DOHH2 (cell line): ENCODE measurements around the gene PCCA.

Experiments
- H3F3A ChIP-seq: fragments of 200-600 bp; sonication (generic), shearing (Covaris generic); 2 replicates; pipeline ENCODE4 v1.6.0; 2016; ENCODE audit warnings: antibody characterized with exemption, mild to moderate bottlenecking; ENCODE audit not compliant: control insufficient read depth, insufficient read depth
- H3K27ac ChIP-seq: fragments of 200-600 bp; sonication (generic); 2 replicates; pipeline ENCODE4 v1.5.1; 2014; ENCODE audit warnings: low read depth, mild to moderate bottlenecking, low read length, moderate library complexity
- H3K27me3 ChIP-seq: fragments of 200-600 bp; sonication (generic); 2 replicates; pipeline ENCODE4 v1.6.1; 2014; ENCODE audit warnings: mild to moderate bottlenecking, low read length, mixed read lengths; ENCODE audit not compliant: control insufficient read depth
- H3K36me3 ChIP-seq: fragments of 200-600 bp; sonication (generic); 2 replicates; pipeline ENCODE4 v1.6.1; 2014; ENCODE audit warnings: mild to moderate bottlenecking, low read length, moderate library complexity, mixed read lengths; ENCODE audit not compliant: control insufficient read depth
- H3K4me1 ChIP-seq: fragments of 200-600 bp; sonication (generic); 2 replicates; pipeline ENCODE4 v1.6.1; 2014; ENCODE audit warnings: mild to moderate bottlenecking, low read length, mixed read lengths; ENCODE audit not compliant: control insufficient read depth
- H3K4me2 ChIP-seq: fragments of 200-600 bp; sonication (generic); 2 replicates; pipeline ENCODE4 v1.6.0; 2014; ENCODE audit warnings: mild to moderate bottlenecking, low read length, moderate library complexity
- H3K4me3 ChIP-seq: fragments of 200-600 bp; sonication (generic); 2 replicates; pipeline ENCODE4 v1.5.1; 2014; ENCODE audit warnings: mild to moderate bottlenecking, low read length, mixed read lengths
- H3K79me2 ChIP-seq: fragments of 200-600 bp; sonication (generic); 2 replicates; pipeline ENCODE4 v1.6.1; 2014; ENCODE audit warnings: mild to moderate bottlenecking, low read length, mixed read lengths; ENCODE audit not compliant: control insufficient read depth
- H3K9me2 ChIP-seq: fragments of 200-600 bp; sonication (generic); replicated peaks from 2 replicates; pipeline ENCODE4 v1.6.1; 2014; ENCODE audit warnings: mild to moderate bottlenecking, low read length, mixed read lengths; ENCODE audit not compliant: control insufficient read depth
- H3K9me3 ChIP-seq: fragments of 200-600 bp; sonication (generic); 2 replicates; pipeline ENCODE4 v1.6.1; 2014; ENCODE audit warnings: antibody characterized with exemption, low read length, mixed read lengths; ENCODE audit not compliant: control insufficient read depth, insufficient read depth
- H4K20me1 ChIP-seq: fragments of 200-600 bp; sonication (generic); 2 replicates; pipeline ENCODE4 v1.6.0; 2014; ENCODE audit warnings: low read depth, mild to moderate bottlenecking, antibody characterized with exemption, low read length, moderate library complexity; ENCODE audit not compliant: control insufficient read depth, insufficient read depth
- EZH2phosphoT487 ChIP-seq: fragments of 200-600 bp; sonication (generic); IDR thresholded peaks from 2 replicates; pipeline ENCODE4 v1.6.1; 2017; ENCODE audit warnings: borderline replicate concordance, mild to moderate bottlenecking, antibody characterized with exemption, low read length, moderate library complexity, mixed read lengths
- TF ChIP-seq, protein P1 (sequence below): fragments of 200-600 bp; sonication (generic); IDR thresholded peaks from one replicate; pipeline ENCODE4 v1.5.1; 2014; ENCODE audit warnings: antibody characterized with exemption, mild to moderate bottlenecking, low read depth, low read length; ENCODE audit not compliant: poor library complexity, severe bottlenecking

The PCCA gene

GRCh38 chr13:100438059-100438788, 349.3 kb downstream of the PCCA start:
- H3K4me3 ChIP-seq, result no peak overlapping the region
- no peaks in the 10 kb centered on the region for H3K9me3 ChIP-seq
- H3K27me3 ChIP-seq, result no peaks in the 10 kb centered on the region
- no peak overlapping the region for H3K4me2 ChIP-seq
- H3K79me2 ChIP-seq, result no peaks in the 10 kb centered on the region
- no peaks in the 10 kb centered on the region for H3K4me1 ChIP-seq
- TF ChIP-seq, protein P1, sequence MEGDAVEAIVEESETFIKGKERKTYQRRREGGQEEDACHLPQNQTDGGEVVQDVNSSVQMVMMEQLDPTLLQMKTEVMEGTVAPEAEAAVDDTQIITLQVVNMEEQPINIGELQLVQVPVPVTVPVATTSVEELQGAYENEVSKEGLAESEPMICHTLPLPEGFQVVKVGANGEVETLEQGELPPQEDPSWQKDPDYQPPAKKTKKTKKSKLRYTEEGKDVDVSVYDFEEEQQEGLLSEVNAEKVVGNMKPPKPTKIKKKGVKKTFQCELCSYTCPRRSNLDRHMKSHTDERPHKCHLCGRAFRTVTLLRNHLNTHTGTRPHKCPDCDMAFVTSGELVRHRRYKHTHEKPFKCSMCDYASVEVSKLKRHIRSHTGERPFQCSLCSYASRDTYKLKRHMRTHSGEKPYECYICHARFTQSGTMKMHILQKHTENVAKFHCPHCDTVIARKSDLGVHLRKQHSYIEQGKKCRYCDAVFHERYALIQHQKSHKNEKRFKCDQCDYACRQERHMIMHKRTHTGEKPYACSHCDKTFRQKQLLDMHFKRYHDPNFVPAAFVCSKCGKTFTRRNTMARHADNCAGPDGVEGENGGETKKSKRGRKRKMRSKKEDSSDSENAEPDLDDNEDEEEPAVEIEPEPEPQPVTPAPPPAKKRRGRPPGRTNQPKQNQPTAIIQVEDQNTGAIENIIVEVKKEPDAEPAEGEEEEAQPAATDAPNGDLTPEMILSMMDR, result no peak
- TF ChIP-seq EZH2phosphoT487, result no peak
- H4K20me1 ChIP-seq, result no peaks in the 10 kb centered on the region
- H3K9me2 ChIP-seq, result no peaks in the 10 kb centered on the region
- H3K36me3 ChIP-seq, result no peaks in the 10 kb centered on the region
- H3K27ac ChIP-seq, result no peak overlapping the region
- no peaks in the 10 kb centered on the region for H3F3A ChIP-seq

DNA sequence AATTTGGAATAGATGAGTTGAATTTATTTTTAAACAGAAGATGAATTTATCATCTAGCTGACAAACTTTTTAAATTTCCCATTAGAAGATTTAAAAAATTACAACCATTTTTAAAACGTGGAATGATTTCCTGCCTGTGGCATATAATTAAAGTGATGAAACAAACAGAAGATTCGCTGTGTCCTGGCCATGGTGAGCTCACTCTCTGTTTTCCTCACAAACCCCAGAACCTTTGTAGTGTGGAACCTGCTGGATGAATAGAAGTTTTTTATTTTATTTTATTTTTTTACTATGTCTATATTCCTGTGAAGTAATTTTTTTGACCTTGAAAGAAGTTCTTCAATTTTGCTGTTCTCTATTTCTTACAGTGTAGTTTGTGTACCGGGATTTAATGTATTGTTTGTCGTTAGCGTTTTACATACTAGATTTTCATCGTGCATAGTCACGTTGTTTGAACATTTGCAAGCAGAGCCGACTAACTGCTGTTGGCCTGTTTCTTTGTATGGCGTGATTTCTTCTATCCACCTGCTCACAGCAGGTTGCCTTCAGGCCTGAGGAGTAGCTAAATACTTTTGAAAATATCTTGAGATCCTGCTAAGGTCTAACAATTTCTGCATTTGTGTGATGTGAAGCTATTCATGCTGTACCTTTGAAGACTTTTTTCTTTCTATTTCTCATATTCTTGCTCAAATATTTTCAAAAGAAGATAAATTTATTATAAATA, 350.5 kb downstream of the PCCA start:
- Histone ChIP-seq H4K20me1 (no peaks in the 10 kb centered on the region), H3K4me3 (no peak overlapping the region), H3K36me3 (no peaks in the 10 kb centered on the region), H3K4me1 (no peaks in the 10 kb centered on the region), H3K27ac (no peak overlapping the region), H3K9me3 (no peaks in the 10 kb centered on the region), H3K27me3 (no peaks in the 10 kb centered on the region), H3F3A (no peaks in the 10 kb centered on the region), H3K4me2 (no peak overlapping the region), H3K9me2 (no peaks in the 10 kb centered on the region), H3K79me2 (no peaks in the 10 kb centered on the region)
- no peak for TF ChIP-seq EZH2phosphoT487
- TF ChIP-seq, protein P1, result no peak

- Histone ChIP-seq H3K4me2 (no peak overlapping the region), H3K4me3 (no peak overlapping the region), H3K27ac (no peak overlapping the region)
Measured at GRCh38 chr13:100440751-100441425, 352.0 kb downstream of the PCCA start.

More at GRCh38 chr13:100440751-100441425, 352.0 kb downstream of the PCCA start:
- Histone ChIP-seq H3K9me3 (no peaks in the 10 kb centered on the region), H3K36me3 (no peaks in the 10 kb centered on the region), H3K27me3 (no peaks in the 10 kb centered on the region), H3K79me2 (no peaks in the 10 kb centered on the region), H3F3A (no peaks in the 10 kb centered on the region), H3K4me1 (no peaks in the 10 kb centered on the region), H4K20me1 (no peaks in the 10 kb centered on the region), H3K9me2 (no peaks in the 10 kb centered on the region)
- TF ChIP-seq, protein P1, result no peak
- no peak for TF ChIP-seq EZH2phosphoT487
